ENCODE measurements around the gene SLC4A1.
A peak's percentile ranks its signal among the peaks of the same experiment; 100 is the strongest.

SLC4A1 gene

GRCh38 chr17:44200478-44201155 lies 67.3 kb downstream of the SLC4A1 start:
- Histone ChIP-seq H3K4me3 (ENCODE audit: low read depth, low read length) (peak overlapping the region; percentile 70), H3K27me3 (ENCODE audit: control insufficient read depth, insufficient read depth, low read length) (no peaks in the 10 kb centered on the region), H3K9ac (ENCODE audit: low read length) (peak overlapping the region; percentile 88), H3K9me3 (ENCODE audit: control insufficient read depth, insufficient read depth, low read depth, low read length) (no peaks in the 10 kb centered on the region), H3K27ac (ENCODE audit: low read depth, low read length) (peak overlapping the region; percentile 47; the same call in 1 of the 2 replicates), H3K36me3 (ENCODE audit: control insufficient read depth, insufficient read depth, low read length) (peaks cover 20% of the 10 kb centered on the region), H3K4me1 (ENCODE audit: control insufficient read depth, insufficient read depth, low read length) (peaks cover 21% of the 10 kb centered on the region)

- no peaks in the 10 kb centered on the region for H3K9me3 ChIP-seq (ENCODE audit: control insufficient read depth, insufficient read depth, low read depth, low read length)
Measured at GRCh38 chr17:44199553-44200477, 68.1 kb downstream of the SLC4A1 start, which contains the start of gene ATXN7L3. ATXN7L3 (minus strand) TSS chr17:44199884; CDS start chr17:44198070, 1,814 bp downstream.

GRCh38 chr17:44198721-44199552 lies 69.0 kb downstream of the SLC4A1 start:
- peak overlapping the region; percentile 89 for H3K4me3 ChIP-seq (ENCODE audit: low read depth, low read length)
- no peaks in the 10 kb centered on the region for H3K9me3 ChIP-seq (ENCODE audit: control insufficient read depth, insufficient read depth, low read depth, low read length)
- H3K27ac ChIP-seq (ENCODE audit: low read depth, low read length) = peak overlapping the region; percentile 84
- peak overlapping the region; percentile 89 for H3K9ac ChIP-seq (ENCODE audit: low read length)
- H3K36me3 ChIP-seq (ENCODE audit: control insufficient read depth, insufficient read depth, low read length) = peaks cover 37% of the 10 kb centered on the region
- peaks cover 17% of the 10 kb centered on the region for H3K4me1 ChIP-seq (ENCODE audit: control insufficient read depth, insufficient read depth, low read length)
- H3K27me3 ChIP-seq (ENCODE audit: control insufficient read depth, insufficient read depth, low read length) = no peaks in the 10 kb centered on the region

More at GRCh38 chr17:44199553-44200477, 68.1 kb downstream of the SLC4A1 start, which contains the start of gene ATXN7L3:
- peaks cover 21% of the 10 kb centered on the region for H3K4me1 ChIP-seq (ENCODE audit: control insufficient read depth, insufficient read depth, low read length)
- peaks cover 28% of the 10 kb centered on the region for H3K36me3 ChIP-seq (ENCODE audit: control insufficient read depth, insufficient read depth, low read length)
- peak within 1 kb of the TSS; percentile 89 for H3K4me3 ChIP-seq (ENCODE audit: low read depth, low read length)
- H3K27me3 ChIP-seq (ENCODE audit: control insufficient read depth, insufficient read depth, low read length) = no peaks in the 10 kb centered on the region
- peak within 1 kb of the TSS; percentile 84 for H3K27ac ChIP-seq (ENCODE audit: low read depth, low read length)
- H3K9ac ChIP-seq (ENCODE audit: low read length) = peak within 1 kb of the TSS; percentile 89
